K562 (cell line): ENCODE results near the gene MBD4. TPM values are rescaled to one million over a fixed set of nuclear protein-coding genes. Genes with fewer than 3 reads are reported as not detected.

Source experiments
- HINFP ChIP-seq: fragments of 450-650 bp; conservative IDR thresholded peaks from 2 replicates; pipeline ENCODE4 v1.6.1; 2016; ENCODE audit warnings: missing genetic modification characterization, low read depth, mild to moderate bottlenecking, control low read depth, missing compliant biosample characterization
- JUNB ChIP-seq: fragments of 450-650 bp; formaldehyde crosslinking; conservative IDR thresholded peaks from 2 replicates; pipeline ENCODE4 v1.4.0; 2020; ENCODE audit warnings: mild to moderate bottlenecking
- NFE2 ChIP-seq: IDR thresholded peaks from 2 replicates; pipeline ENCODE4 v1.6.1; 2014; ENCODE audit warnings: antibody characterized with exemption, low read depth
- NR0B1 ChIP-seq: fragments of 450-650 bp; IDR thresholded peaks from one replicate; pipeline ENCODE4 v1.6.1; 2018; ENCODE audit warnings: mild to moderate bottlenecking, moderate library complexity; ENCODE audit not compliant: partially characterized antibody
- PHB2 ChIP-seq: fragments of 450-650 bp; IDR thresholded peaks from 2 replicates; pipeline ENCODE4 v1.6.1; 2017; ENCODE audit warnings: low read depth
- PHF8 ChIP-seq: fragments of 200-600 bp; sonication (generic); IDR thresholded peaks from 2 replicates; pipeline ENCODE4 v1.6.1; 2012; ENCODE audit warnings: mixed run types, mild to moderate bottlenecking, inconsistent platforms, low read length, moderate library complexity, borderline replicate concordance
- POLR2A ChIP-seq: fragments of 450-650 bp; conservative IDR thresholded peaks from 2 replicates; pipeline ENCODE4 v1.6.1; 2016
- POLR2B ChIP-seq: fragments of 450-650 bp; IDR thresholded peaks from 2 replicates; pipeline ENCODE4 v1.6.1; 2018; ENCODE audit warnings: low read depth; ENCODE audit not compliant: partially characterized antibody
- POLR2G ChIP-seq: fragments of 200-400 bp; formaldehyde crosslinking; IDR thresholded peaks from 2 replicates; pipeline ENCODE4 v1.6.1; 2017; ENCODE audit warnings: low read depth, mild to moderate bottlenecking, antibody characterized with exemption, low read length, moderate library complexity
- RB1 ChIP-seq: fragments of 450-650 bp; IDR thresholded peaks from 2 replicates; pipeline ENCODE4 v1.6.1; 2017; ENCODE audit warnings: low read depth, mild to moderate bottlenecking
- SMARCE1 ChIP-seq: fragments of 450-650 bp; IDR thresholded peaks from 2 replicates; pipeline ENCODE4 v1.7.1; 2016; ENCODE audit warnings: mild to moderate bottlenecking
- SP1 ChIP-seq: sonication (generic); formaldehyde crosslinking; IDR thresholded peaks from 2 replicates; pipeline ENCODE4 v1.8.1; 2022; ENCODE audit warnings: mild to moderate bottlenecking, missing genetic modification reagents
- SREBF2 ChIP-seq: sonication (generic); formaldehyde crosslinking; IDR thresholded peaks from 2 replicates; pipeline ENCODE4 v1.4.0; 2020; ENCODE audit warnings: mild to moderate bottlenecking, missing genetic modification reagents
- XRCC5 ChIP-seq: fragments of 200-400 bp; formaldehyde crosslinking; IDR thresholded peaks from 2 replicates; pipeline ENCODE4 v1.6.1; 2017; ENCODE audit warnings: low read depth, mild to moderate bottlenecking, low read length
- ZFP91 ChIP-seq: sonication (generic); formaldehyde crosslinking; IDR thresholded peaks from 2 replicates; pipeline ENCODE4 v1.8.0; 2022; ENCODE audit warnings: mild to moderate bottlenecking, missing genetic modification reagents
- ZKSCAN1 ChIP-seq: fragments of 150-350 bp; IDR thresholded peaks from 2 replicates; pipeline ENCODE4 v1.6.1; 2016; ENCODE audit warnings: low read depth, low read length
- ZNF23 ChIP-seq: fragments of 250-450 bp; sonication (Bioruptor Pico); IDR thresholded peaks from 2 replicates; pipeline ENCODE4 v1.4.0; 2020; ENCODE audit warnings: mild to moderate bottlenecking
- ZNF253 ChIP-seq: fragments of 250-450 bp; sonication (Bioruptor Pico); conservative IDR thresholded peaks from 2 replicates; pipeline ENCODE4 v1.6.1; 2021; ENCODE audit warnings: mild to moderate bottlenecking
- ZNF3 ChIP-seq: fragments of 250-450 bp; sonication (Bioruptor Pico); IDR thresholded peaks from 2 replicates; pipeline ENCODE4 v1.5.0; 2021; ENCODE audit warnings: mild to moderate bottlenecking, moderate library complexity
- ZNF655 ChIP-seq: fragments of 250-450 bp; sonication (Bioruptor Pico); IDR thresholded peaks from 2 replicates; pipeline ENCODE4 v1.5.0; 2021
- polyA plus RNA-seq, 8 experiments: library from polyadenylated mRNA; depleted of rRNA in 4 of 8; stranded (reverse) in 5 of 8; unstranded in 3 of 8; fragments of >200 nt; fragmentation: Nextera tagmentation in 2 of 8; fragmentation: Illumina TruSeq in 1 of 8; extraction: Ambion mirVana in 2 of 8; extraction: Trizol in 1 of 8; gene quantifications; 2 replicates each; pipeline versions ENCODE4 v1.2.1 to v1.2.3, GENCODE V29; 2011 to 2014; ENCODE audit warnings: inconsistent platforms in 1 of 8, missing spikeins in 1 of 8
- total RNA-seq, 7 experiments: library from RNA; depleted of rRNA in 6 of 7; stranded (reverse); fragments of >200 nt in 6 of 7; fragmentation: Illumina TruSeq in 2 of 7; extraction: Trizol in 2 of 7; gene quantifications; 2 replicates each; pipeline versions ENCODE4 v1.2.1 to v1.2.3, GENCODE V29; 2011 to 2021; ENCODE audit warnings: low replicate concordance in 1 of 7
- TF ChIP-seq, protein P1 (sequence below): fragments of 250-450 bp; sonication (Bioruptor Pico); IDR thresholded peaks from 2 replicates; pipeline ENCODE4 v1.5.0; 2021; ENCODE audit warnings: mild to moderate bottlenecking, borderline replicate concordance

The MBD4 gene
- total and polyA plus RNA-seq, 9 of the 15 experiments (the other 6 are each of a cell fraction or from before 2014, with no cell fraction given), result 13.3 to 63.9 (median 39.0) TPM

- TF ChIP-seq ZNF655 (CRISPR knock-in tag), result 0 out of 2 replicates have a peak, but pooled peaks have one; percentile 51
- TF ChIP-seq PHB2, result no peak
- peak; percentile 35; the same call in 1 of the 2 replicates for TF ChIP-seq SMARCE1
- no peak for TF ChIP-seq SREBF2 (CRISPR knock-in tag)
- peak; percentile 78; the same call in 1 of the 2 replicates for TF ChIP-seq RB1
- TF ChIP-seq ZNF3, result no peak
- TF ChIP-seq ZKSCAN1, result no peak
- peak; percentile 87 for TF ChIP-seq POLR2B
- TF ChIP-seq ZNF23, result no peak
- TF ChIP-seq POLR2A, result peak; percentile 91
- TF ChIP-seq NFE2, result no peak
- no peak for TF ChIP-seq ZFP91 (CRISPR knock-in tag)
- TF ChIP-seq ZNF253 (CRISPR knock-in tag), result no peak
- peak; percentile 79; the same call in 1 of the 2 replicates for TF ChIP-seq PHF8
- TF ChIP-seq JUNB (CRISPR knock-in tag), result no peak
- 0 out of 2 replicates have a peak, but pooled peaks have one; percentile 14 for TF ChIP-seq XRCC5
- TF ChIP-seq POLR2G, result peak; percentile 96
- no peak for TF ChIP-seq NR0B1
- no peak for TF ChIP-seq HINFP (tag)
- TF ChIP-seq, protein P1, sequence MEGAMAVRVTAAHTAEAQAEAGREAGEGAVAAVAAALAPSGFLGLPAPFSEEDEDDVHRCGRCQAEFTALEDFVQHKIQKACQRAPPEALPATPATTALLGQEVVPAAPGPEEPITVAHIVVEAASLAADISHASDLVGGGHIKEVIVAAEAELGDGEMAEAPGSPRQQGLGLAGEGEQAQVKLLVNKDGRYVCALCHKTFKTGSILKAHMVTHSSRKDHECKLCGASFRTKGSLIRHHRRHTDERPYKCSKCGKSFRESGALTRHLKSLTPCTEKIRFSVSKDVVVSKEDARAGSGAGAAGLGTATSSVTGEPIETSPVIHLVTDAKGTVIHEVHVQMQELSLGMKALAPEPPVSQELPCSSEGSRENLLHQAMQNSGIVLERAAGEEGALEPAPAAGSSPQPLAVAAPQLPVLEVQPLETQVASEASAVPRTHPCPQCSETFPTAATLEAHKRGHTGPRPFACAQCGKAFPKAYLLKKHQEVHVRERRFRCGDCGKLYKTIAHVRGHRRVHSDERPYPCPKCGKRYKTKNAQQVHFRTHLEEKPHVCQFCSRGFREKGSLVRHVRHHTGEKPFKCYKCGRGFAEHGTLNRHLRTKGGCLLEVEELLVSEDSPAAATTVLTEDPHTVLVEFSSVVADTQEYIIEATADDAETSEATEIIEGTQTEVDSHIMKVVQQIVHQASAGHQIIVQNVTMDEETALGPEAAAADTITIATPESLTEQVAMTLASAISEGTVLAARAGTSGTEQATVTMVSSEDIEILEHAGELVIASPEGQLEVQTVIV (CRISPR knock-in tag), result peak; percentile 94
- TF ChIP-seq SP1 (CRISPR knock-in tag), result peak; percentile 99
These were observed at the start of gene MBD4, which contains the start of gene IFT122 (continued) for GRCh38 chr3:129439817-129440617.
